Endometrial microvascular endothelial cells (primary cell): ENCODE data around the gene PPFIA3. TPM values are rescaled to one million over a fixed set of nuclear protein-coding genes. Genes with fewer than 3 reads are reported as not detected.

Experiments
- in situ Hi-C: cut with HindIII; loops from 2 replicates; pipeline ENCODE4 v1.10.0; 2017; ENCODE audit warnings: low sequenced_read_pairs, low pct_unique_long_range_greater_than_20kb; ENCODE audit errors: inconsistent ontology term
- total RNA-seq: library from RNA; depleted of rRNA; stranded (reverse); fragments of >200 nt; gene quantifications from one replicate; pipeline ENCODE4 v1.2.3, GENCODE V29; 2015; ENCODE audit errors: inconsistent ontology term

Gene PPFIA3
- total RNA-seq, 1 donor from 2014 or later: 1.9 TPM

- in situ Hi-C loops: loop anchor here (10.0 kb wide), 1 partner anchor 52 kb away; no protein-coding TSS in a partner anchor
These were observed 23.6 kb downstream of the PPFIA3 start for GRCh38 chr19:49142866-49143335.

- in situ Hi-C loops: loop anchor here (10.0 kb wide), 1 partner anchor 49 kb away; no protein-coding TSS in a partner anchor
These were observed 26.4 kb downstream of the PPFIA3 start for GRCh38 chr19:49145573-49146407.

- in situ Hi-C loops: loop anchor here (10.0 kb wide), 1 partner anchor 48 kb away; no protein-coding TSS in a partner anchor
These were observed 27.0 kb downstream of the PPFIA3 start for GRCh38 chr19:49146408-49146770.

DNA sequence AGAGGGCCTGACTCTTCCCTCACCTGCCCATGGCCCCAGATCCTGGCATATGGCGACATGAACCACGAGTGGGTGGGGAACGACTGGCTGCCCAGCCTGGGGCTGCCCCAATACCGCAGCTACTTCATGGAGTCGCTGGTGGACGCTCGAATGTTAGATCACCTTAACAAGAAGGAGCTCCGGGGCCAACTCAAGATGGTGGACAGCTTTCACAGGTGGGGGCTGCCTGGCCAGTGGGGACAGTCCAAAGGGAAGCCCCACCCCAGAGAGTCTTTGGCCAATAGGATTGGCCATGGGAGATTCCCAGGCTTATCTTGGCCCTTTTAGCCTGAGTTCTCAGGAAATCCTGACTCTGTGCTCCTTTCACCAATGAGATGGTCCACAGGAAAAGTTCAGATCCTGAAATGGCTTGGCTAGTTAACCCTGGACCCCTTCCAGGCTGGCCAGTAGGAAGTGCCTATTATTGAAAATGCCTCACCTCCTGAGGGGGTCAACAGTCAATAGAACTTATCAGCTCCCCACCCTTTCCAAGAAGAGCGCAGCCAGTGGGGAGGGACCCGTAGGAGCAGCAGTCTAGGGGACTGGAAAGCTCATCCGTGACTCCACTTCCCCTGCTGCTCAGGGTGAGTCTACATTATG lies 28.8 kb downstream of the PPFIA3 start:
- in situ Hi-C loops: loop anchor here (10.0 kb wide), 1 partner anchor 47 kb away; no protein-coding TSS in a partner anchor

DNA sequence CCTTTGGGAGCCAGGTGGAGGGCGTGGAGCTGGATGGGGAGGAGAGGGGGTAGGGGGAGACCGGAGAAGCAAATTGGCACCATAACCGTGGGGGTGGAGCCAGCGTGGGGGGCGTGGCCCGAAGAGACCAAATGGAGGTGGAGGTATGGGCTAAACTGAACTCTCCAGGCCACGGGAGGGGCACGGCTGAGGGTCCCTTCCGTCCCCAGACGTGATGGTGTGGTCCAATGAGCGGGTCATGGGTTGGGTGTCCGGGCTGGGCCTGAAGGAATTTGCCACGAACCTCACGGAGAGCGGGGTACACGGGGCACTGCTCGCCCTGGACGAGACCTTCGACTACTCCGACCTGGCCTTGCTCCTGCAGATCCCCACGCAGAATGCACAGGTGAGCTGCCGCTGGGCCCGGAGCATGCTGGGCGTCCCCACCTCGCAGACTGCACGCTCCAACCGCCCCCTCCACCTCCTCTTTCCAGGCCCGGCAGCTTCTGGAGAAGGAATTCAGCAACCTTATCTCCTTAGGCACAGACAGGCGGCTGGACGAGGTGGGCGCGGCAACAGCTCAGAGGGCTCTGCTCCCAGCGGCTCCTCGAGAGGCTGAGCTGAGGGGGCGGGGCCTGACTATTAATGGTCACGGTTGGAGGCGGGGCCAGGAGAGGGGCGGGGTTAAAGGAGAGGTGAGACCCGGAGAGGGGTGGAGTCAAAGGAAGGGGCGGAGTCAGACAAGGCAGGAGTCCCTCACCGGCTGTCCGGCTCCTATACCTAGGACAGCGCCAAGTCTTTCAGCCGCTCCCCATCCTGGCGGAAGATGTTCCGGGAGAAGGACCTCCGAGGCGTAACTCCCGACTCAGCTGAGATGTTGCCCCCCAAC lies 29.7 kb downstream of the PPFIA3 start:
- in situ Hi-C loops: loop anchor here (10.0 kb wide), 1 partner anchor 46 kb away; no protein-coding TSS in a partner anchor

- in situ Hi-C loops: loop anchor here (10.0 kb wide), 1 partner anchor 45 kb away; no protein-coding TSS in a partner anchor
These were observed 30.3 kb downstream of the PPFIA3 start for GRCh38 chr19:49149652-49150105.

- in situ Hi-C loops: no loop called here
These were observed 31.0 kb downstream of the PPFIA3 start for GRCh38 chr19:49150106-49150943.

DNA sequence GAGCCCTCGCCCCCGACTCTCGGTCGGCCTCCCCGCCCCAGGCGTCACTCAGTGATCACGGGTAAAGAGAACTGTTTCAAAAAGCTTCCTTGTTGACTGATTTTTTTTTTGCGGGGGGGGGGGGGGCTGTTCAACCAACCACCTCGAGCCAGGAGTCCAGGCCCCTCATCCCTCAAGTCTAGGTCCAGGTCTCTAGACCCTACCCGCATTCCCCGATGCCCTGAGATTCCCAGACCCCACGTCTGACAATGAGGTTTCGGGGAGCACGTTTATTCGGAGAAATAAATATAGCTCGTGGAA lies 31.6 kb downstream of the PPFIA3 start:
- in situ Hi-C loops: no loop called here

DNA sequence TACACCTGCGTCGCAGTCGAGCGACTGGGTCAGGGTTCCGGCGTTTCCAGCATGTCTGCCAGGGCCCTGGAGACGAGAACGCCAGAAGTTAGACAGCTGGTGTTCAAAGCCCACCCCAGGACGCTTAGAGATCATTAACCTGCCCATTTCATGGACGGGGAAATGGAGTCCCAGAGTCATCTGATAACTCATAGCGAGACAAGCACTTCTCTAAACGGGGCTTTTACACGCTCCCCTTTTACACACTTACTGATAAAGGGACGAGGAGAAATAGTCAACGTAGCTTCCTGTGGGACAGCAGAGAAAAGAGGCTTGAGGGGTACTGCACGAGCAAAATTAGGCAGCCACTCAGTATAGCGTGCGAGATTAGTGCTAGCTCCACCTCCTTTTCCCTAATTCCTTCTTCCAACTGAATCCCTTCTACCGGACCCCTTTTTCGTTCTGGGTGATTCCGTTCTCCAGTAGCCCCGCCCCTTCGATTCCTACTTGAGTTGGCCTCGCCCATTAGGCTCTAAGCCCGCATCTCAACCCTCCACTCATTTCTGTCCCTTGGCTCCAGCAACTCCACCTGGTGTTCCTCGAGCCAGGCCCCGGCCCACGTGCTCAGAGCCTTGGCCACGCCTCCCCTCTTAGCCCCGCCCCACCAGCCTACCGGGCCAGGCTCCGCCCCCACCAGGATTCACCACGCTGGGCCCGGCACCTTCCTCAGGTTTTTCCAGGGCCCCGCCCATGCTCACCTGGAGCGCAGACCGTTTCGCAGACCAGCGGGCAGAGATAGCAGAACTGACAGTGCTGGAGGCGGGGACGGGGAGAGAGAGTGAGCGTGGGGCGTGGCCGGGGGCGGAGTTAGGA lies 32.1 kb downstream of the PPFIA3 start:
- in situ Hi-C loops: no loop called here

DNA sequence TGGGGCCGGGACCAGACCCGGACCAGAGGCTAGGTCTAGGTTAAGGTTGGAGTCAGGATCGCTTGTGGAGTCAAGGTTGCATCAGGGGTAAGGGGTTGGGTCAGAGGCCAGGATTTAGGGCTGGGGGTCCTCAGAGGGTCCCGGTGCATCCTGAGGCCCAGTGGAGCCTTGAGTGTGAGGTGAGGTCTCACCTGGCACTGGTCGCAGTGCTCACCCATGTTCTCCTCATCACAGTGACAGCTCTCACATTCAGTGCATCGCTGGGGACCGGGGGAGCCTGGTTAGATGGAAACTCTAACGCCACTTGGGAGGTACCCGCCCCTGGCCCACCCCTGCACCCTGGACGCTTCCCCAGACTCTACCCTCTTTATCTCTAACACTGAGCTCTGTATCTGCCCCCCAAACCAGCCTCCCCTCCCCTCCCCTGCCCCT lies 32.8 kb downstream of the PPFIA3 start:
- in situ Hi-C loops: no loop called here

DNA sequence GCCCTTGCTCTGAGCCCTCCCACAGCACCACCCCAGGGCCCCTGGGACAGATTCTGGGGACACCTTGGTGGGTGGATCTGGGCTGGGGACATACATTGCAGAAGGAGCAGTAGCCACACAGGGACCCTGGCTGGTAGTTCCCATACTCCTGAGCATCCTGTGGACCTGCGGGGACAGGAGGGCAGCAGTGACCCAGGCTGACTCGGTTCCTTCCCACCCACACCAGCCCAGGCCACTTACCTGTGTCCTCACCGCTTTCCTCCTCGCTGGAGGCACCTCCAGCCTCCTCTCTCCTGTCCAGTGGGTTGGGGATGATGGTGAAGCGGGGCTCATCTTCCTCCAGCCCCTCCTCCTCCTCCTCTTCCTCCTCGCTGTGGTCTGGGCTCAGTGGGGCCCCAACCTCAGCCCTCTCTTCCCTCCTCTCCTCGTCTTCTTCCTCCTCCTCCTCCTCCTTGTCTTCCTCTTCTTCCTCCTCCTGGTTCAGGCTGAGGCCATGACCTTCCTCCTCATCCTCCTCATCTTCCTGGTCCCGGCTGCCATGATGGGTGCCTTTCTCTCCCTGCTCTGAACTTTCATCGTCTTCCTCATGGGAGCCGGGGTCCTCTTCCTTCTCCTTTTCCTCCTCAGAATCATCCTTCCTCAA lies 33.9 kb downstream of the PPFIA3 start:
- in situ Hi-C loops: no loop called here

DNA sequence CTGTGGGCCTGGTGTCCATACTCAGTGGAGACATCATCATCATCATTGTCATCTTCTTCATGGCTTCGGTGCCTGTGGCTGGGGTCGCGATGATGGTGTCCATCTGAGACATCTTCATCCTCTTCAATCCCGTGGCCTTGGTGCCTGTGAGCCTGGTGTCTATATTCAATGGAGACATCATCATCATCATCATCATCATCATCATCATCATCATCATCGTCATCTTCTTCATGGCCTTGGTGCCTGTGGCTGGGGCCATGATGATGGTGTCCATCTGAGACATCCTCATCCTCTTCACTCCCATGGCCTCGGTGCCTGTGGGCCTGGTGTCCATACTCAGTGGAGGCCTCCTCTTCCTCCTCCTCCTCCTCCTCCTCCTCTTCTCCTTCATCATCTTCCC lies 34.9 kb downstream of the PPFIA3 start:
- in situ Hi-C loops: no loop called here

DNA sequence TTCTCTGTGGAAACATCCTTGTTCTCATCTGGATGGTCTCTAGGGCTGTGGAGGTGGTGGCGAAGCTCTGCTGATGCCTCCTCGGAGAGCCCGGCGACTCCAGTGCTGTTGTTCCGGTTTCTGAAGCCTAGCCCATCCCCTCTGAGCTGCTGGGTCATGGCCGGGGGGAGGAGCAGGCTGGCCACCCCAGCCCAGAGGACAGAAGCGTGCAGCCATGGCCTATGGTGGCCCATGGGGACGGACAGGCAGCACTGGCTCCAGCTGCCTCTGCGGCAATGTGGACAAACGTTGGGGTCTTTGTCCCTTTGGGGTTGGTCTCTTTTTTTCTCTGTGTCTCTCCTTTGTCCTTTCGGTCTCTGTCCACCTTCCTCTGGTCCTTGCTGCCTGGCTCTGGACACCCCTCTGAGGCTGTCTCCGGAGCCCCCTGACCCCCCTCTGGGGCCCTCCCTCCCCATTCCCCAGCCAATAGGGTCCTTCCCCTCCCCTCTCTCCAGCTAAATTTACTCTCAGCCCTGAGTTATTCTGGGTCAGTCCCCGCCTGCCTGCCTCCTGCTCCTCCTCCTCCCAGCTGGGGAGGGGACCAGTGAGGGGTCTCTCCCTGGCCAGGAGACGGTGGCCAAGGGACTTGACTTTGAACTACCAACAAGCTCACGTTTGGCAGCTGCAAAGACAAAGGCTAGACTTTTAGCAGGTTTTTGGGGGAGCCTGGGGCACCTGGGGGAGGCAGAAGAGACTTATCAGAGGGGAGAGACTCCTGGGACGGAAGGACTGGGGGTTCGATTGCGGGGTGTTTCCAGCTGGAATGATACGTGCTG lies 35.9 kb downstream of the PPFIA3 start, which contains the start of gene HRC:
HRC (minus strand) TSS at position 392 of the 815 bp plus-strand sequence; CDS start at position 233, 159 bp downstream.
- in situ Hi-C loops: no loop called here

- in situ Hi-C loops: no loop called here
These were observed 36.5 kb downstream of the PPFIA3 start for GRCh38 chr19:49155820-49156346.

DNA sequence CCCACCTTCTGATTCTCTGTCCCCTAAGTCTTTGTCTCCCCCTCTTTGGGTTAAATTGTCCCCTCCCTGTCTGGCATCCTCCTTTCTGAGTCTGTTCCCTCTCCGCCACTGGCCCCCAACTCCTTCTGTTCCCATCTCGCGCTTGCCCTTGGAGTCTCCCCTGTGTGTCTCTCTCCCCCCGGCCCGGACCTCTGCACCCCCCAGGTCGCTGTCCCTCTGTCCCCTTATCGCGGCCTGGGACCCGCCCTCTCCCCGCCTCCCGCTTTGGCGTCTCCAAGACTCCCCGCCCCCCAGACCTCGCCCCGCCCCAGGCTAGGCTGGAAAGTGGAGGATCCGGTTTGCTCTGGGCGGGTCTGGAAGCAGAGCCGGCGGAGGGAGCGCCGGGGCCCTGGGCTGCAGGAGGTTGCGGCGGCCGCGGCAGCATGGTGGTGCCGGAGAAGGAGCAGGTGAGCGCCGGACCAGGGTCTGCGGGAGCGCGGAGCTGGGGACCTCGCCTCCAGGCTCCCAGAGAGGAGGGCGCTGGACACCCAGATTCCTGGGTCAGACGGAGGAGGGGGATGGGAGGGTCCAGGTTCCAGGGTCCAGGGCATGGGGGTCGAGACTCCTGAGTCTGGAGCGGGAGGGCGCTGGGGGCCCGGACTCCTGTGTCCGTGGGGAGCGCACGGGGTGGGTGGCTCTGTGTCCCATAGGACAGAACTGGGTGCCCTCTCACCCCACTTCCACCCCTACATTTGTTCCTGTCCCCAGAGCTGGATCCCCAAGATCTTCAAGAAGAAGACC lies 38.3 kb downstream of the PPFIA3 start, which contains the start of gene TRPM4:
TRPM4 (plus strand) TSS at position 348 of the 780 bp plus-strand sequence; CDS start at position 423, 75 bp downstream.
- in situ Hi-C loops: no loop called here
